K562 (cell line): ENCODE data around the gene THADA.

Source experiments
- BRD4 ChIP-seq: fragments of 200-600 bp; sonication (generic); IDR thresholded peaks from 2 replicates; pipeline ENCODE4 v1.6.1; 2017; ENCODE audit warnings: inconsistent platforms
- MAFG ChIP-seq: fragments of 450-650 bp; conservative IDR thresholded peaks from 2 replicates; pipeline ENCODE4 v1.6.1; 2016; ENCODE audit warnings: missing genetic modification characterization, missing compliant biosample characterization
- POLR2A ChIP-seq: fragments of 450-650 bp; conservative IDR thresholded peaks from 2 replicates; pipeline ENCODE4 v1.6.1; 2016
- ZSCAN32 ChIP-seq: fragments of 450-650 bp; formaldehyde crosslinking; IDR thresholded peaks from 2 replicates; pipeline ENCODE4 v1.4.0; 2020; ENCODE audit warnings: mild to moderate bottlenecking, moderate library complexity

GRCh38 chr2:43480874-43481273 lies 115.0 kb downstream of the THADA start:
- TF ChIP-seq MAFG (tag) (no peak), POLR2A (no peak), ZSCAN32 (CRISPR knock-in tag) (no peak), BRD4 (no peak)
